NCI-H345 treated with DMSO at 0.1 percent for 48 hours (cell line): ENCODE measurements around the gene TENT4A.
"Not testable (repeated sequence)": the region's sequence is repeated elsewhere in the genome, so short reads cannot be mapped to it uniquely, and the experiment has no call there.

Experiments used
- DNase-seq: peaks from one replicate; lab custom pipeline; 2025; ENCODE audit not compliant: unreplicated experiment; lab: John Stamatoyannopoulos, UW

The TENT4A gene

DNA sequence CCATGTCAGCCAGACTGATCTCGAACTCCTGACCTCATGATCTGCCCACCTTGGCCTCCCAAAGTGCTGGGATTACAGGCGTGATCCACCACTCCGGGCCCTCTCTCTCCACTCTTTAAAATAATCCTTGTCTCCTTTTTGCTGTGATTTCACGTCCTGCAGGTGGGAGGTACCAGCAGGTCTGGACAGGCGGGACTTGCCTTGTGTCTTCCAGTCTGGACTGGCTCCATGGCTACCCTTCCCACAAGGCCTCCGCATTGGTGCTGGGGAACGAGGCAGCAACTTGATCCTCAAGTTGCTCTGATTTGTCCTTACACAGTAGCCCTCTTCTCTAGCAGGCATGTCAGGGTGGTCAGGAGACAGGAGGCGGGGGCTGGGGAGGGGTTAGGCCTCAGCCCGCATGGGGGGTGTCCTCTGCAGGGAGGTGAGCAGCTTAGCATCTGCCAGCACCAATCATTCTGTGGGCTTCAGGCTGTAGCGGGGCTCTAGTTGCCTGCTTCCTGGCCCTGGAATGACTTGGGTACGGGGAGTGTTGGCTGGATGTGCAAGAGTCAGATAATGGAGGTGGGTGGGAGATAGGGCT is 54.3 kb downstream of the TENT4A start:
- DNase-seq: no peak

DNA sequence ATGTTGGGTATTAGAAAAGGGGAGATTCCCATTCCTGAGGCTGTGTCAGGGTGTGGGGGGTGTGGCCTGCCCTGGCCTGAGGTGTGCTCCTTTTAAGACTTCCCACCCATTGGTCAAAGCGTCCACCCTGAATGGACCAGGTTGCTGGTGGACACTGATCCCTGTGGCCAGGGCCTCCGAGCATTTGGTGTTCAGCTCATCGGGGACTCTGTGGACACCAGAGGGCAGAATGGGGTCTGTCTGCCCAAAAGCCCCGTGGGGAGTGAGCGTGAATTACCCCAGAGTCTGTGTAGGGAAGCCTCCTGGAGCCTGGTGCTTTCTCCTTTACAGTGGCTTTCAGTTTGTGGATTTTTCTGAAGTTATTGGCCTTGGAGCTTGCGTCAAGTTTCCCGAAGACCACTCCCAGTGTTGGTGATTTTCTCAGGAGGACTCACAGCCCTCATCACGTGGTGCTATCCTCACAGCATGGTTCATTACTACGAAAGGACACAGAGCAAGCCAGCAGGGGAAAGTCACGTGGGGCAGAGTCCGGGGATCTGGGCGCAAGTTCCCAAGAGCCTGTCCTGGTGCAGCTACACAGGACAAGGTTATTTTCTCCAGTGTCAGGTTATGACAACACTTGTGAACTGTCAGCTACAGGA is 55.5 kb downstream of the TENT4A start:
- DNase-seq: no peak

- no peak for DNase-seq
Measured at GRCh38 chr5:6770826-6771607, 57.8 kb downstream of the TENT4A start.

GRCh38 chr5:6772886-6773285 is 59.7 kb downstream of the TENT4A start:
- no peak for DNase-seq

DNA sequence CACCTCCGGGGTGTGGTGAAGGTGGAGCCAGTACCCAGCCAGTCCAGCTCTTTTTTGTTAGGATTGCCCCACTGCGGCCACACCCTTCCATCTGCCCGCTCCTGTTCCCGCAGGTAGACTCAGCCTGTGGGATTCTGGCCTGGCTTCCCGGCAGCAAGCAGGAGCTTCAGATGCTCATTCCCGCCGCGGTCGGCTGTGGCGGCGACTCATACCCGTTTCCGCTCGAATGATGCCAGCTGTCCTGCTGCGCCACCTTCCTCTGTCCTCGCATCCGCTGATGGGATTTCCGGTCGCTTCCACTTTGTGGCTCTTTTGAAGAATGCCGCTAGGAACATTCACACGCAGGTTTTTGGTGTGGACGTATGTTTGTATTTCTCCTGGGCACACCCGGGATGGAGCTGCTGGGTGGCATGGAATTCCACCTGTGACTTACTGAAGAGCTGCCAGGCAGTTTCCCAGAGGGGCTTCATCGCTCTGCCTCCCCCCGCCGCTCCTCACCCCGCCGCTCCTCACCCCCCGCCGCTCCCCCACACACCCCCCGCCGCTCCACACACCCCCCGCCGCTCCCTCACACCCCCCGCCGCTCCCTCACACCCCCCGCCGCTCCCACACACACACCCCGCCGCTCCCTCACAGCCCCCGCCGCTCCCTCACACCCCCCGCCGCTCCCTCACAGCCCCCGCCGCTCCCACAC is 60.3 kb downstream of the TENT4A start:
- peak; percentile 72 for DNase-seq

DNA sequence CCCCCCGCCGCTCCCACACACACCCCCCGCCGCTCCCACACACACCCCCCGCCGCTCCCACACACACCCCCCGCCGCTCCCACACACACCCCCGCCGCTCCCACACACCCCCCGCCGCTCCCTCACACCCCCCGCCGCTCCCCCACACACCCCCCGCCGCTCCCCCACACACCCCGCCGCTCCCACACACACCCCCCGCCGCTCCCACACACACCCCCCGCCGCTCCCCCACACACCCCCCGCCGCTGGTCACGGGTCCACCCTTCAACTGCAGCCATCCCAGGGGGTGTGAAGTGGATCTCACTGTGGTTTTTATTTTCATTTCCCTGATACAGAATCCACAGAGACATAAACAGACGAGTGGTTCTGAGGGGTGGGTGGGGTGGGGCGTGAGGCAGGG is 61.0 kb downstream of the TENT4A start:
- DNase-seq: not testable (repeated sequence)

GRCh38 chr5:6774721-6775204 is 61.5 kb downstream of the TENT4A start:
- no peak for DNase-seq

GRCh38 chr5:6775571-6775970 is 62.3 kb downstream of the TENT4A start:
- no peak for DNase-seq

GRCh38 chr5:6780802-6781391 is 67.7 kb downstream of the TENT4A start:
- DNase-seq: no peak

DNA sequence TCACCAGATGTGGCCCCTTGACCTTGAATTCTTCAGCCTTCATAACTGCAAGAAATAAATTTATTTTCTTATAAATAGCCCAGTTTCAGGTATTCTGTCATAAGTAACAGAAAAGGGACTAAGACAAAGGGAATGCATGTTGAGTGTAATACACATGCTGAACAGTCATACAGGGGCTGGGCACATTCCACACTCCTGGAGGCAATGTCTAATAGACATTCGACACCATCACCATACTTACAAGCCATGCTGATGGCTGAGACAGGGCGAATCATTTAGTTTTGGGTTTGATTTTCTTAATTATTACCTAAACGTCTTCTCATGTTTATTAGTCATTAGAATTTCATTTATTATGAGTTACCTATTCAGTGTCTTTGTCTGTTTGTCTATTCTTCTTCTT is 68.5 kb downstream of the TENT4A start:
- DNase-seq: no peak

GRCh38 chr5:6783787-6784186 is 70.6 kb downstream of the TENT4A start:
- DNase-seq: no peak

DNA sequence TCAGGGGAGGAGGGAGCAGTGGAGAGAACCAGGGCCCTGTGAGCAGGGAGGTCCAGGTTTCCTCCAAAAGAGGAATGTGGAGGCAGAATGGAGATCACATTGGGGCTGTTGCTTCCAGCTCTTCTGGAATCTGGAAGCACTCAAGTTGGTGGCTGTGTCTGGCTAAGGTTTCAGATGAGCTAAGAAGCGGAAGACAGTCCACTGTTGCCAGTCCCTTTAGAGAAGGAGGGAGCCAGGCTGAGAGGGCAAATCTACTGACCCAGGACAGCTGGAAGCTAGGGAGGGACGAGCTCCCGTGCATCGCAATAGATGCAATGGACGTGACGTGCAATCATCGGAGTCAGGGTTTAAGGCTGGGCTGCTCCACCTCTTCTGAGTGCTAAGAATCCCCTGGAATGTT is 71.2 kb downstream of the TENT4A start:
- no peak for DNase-seq

DNA sequence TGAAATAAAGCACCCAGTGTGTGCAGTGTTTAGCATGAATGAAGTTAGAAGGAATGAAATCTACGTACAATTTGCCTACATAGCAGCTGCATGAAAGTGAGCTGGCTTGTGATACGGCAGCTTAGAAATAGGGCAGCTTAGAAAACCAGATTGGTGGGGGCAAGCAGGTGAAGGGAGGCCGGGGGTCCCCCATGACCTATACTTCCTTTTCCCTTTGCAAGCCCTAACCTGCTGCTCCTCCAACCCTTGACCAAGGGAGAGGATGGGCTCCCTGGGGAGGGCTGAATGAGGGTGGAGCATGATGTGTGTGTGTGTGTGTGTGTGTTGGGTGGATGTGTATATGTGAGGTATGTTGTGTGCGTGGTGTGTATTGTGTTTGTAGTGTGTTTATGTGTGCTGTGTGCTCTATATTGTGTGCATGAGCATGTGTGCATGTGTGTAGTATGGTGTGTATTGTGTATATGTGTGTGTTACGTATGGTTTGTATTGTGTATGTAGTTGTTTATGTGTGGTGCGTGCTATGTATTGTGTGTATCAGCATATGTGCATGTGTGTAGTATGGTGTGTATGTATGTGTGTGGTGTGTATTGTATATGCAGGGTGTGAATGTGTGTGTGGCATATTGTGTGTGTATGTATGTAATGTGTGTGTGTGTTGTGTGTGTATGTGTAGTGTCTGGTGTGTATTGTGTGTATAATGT is 72.1 kb downstream of the TENT4A start:
- no peak for DNase-seq

GRCh38 chr5:6785861-6786180 is 72.6 kb downstream of the TENT4A start:
- DNase-seq: no peak

GRCh38 chr5:6786786-6787495 is 73.7 kb downstream of the TENT4A start:
- DNase-seq: no peak

DNA sequence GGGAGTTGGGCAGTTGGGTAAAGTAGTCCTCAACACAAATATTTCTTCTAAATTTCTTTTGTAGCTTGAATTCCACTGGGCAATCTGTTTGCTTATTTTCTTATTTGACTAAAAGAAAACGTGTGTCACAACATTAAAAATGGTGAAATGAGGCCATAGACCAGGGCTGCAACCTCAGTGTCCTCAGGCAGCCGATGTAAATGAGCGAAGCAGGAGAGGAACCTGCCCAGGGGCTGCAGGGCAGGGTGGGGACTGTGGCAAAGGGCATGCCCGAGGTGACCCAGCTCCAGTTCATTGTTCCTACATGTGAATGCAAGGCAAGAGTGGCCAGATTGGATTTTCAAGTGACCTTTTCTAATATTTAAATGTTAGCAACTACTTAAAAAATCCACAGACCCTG is 74.7 kb downstream of the TENT4A start:
- no peak for DNase-seq

DNA sequence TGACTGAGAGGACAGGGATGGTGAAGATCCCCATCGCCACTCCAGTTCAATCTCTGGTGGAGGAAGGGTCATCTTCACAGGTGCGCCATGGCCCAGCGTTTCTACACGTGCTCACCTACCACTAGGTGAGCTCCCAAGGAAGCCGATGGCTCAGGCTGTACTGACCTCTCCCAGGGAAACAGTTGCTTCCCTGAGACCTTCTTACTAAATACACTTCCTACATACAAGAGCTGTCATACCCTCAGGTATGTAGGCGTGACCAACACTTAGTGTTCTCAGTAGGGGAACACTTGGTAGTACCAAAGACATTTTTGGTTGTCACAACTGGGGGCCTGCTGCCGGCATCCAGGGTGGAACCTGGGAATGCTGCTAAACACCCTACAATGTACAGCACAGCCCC is 75.2 kb downstream of the TENT4A start:
- DNase-seq: no peak

- DNase-seq: no peak
Measured at GRCh38 chr5:6788956-6789649, 75.9 kb downstream of the TENT4A start.

GRCh38 chr5:6790346-6790865 is 77.2 kb downstream of the TENT4A start:
- no peak for DNase-seq
